GM18861 (cell line): ENCODE data around the gene TULP3.

Experiments used
- ATAC-seq: cut with Tn5 transposase; IDR thresholded peaks from one replicate; pipeline ENCODE4 v1.9.1; 2021; ENCODE audit not compliant: unreplicated experiment

TULP3 gene

DNA sequence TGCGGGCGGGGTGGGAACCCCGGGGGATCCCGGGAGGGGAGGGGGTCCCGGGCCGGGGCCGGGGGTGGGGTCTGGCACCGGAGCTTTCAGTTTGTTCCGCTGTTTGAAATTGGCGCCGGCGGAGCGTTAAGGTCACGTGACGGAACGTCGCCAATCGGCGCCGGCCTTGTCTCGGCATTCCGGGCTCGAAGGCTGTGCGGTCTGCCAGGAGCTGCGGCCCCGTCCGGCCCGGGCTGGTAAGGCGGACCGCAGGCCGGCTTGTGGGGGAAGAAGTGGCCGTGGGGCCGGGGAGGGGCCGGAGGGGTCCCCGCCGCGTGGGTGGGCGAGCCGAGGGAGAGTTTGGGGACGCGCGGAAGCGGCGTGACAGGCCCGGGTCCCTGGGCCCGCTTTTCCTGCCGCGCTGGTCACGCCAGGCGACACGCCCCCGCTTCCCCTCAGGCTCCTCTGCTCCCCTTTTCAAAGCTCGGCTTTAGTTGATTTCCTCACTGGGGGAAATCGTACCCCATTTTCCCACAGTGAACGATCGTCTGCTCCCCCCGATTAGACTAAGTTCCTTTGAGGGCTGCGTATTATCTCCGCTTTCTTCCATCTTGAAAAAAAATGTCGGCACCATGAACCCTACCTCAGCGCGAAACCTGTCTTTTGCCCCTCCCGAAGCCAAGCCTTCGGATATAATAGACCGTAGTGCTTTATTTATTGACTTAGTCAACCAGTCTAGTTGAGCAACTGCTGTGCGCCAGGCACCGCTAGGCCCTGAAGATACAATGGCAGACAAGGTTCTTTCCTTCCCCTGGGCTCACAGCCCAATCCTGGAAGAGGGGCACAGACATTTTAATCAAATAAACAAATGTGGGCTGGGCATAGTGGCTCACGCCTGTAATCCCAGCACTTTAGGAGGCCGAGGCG, 13.4 kb upstream of the TULP3 start, which contains the start of the genes FOXM1 and RHNO1:
Gene FOXM1 (minus strand): TSS at position 128 of the 906 bp plus-strand sequence. CDS start 2,696 bp downstream, outside the sequence.
Gene RHNO1 (plus strand): TSS at position 177 of the 906 bp plus-strand sequence. CDS start 8,144 bp downstream, outside the sequence.
- peak; percentile 78 for ATAC-seq

DNA sequence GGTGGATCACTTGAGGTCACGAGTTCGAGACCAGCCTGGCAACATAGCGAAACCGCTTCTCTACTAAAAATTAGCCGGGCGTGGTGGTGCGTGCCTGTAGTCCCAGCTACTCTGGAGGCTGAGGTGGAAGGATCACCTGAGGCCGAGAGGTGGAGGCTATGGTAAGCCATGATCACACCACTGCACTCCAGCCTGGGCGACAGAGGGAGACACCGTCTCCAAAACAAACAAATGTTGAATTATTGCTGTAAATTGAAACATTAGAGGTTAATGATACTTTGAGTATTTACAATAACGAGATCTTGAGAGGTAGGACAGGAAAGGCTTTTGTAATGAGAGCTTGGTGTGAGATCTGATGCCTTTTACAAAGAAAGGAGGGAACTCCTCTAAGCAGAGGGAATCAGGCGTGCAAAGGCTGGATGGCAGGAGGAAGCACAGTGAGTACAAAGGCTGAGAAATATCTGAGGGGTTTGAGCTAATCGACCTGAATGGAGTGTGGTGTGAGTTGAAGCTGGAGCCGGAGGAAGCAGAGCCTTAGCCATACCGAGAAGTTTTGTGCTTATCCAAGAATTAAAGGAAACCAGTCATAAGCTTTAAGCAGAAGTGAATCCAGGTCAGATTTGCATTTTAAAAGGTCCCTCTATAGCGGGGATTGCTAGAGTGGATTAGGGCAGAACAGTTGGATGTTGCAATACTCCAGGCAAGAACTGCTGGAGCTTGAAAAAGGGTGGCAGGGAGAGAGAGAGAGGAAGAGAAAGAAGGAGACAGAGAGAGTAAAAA, 12.5 kb upstream of the TULP3 start:
- ATAC-seq: no peak

DNA sequence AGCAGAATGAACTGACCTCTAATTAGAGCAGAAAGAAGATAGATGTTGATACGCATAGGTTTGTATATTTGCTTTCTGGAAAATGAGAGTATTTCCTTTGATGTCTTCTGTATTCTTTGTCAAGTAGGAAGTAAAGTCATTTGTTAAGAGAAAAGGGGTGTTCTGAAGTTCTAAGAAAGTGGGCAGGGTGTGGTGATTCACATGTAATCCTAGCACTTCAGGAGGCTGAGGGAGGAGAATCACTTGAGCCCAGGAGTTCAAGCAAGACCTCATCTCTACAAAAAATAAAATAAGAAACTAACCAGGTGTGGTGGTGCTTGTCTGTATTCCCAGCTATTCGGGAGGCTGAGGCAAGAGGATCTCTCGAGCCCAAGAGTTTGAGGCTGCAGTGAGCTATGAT, 10.8 kb upstream of the TULP3 start:
- ATAC-seq: no peak

- no peak for ATAC-seq
Measured at GRCh38 chr12:2884810-2885209, 5.9 kb upstream of the TULP3 start.

GRCh38 chr12:2886768-2887450, 3.8 kb upstream of the TULP3 start:
- ATAC-seq: no peak

- no peak for ATAC-seq
Measured at GRCh38 chr12:2890001-2890387, 697 bp upstream of the TULP3 start.

- no peak for ATAC-seq
Measured at GRCh38 chr12:2891240-2892053, 756 bp downstream of the TULP3 start.

- ATAC-seq: no peak
Measured at GRCh38 chr12:2892246-2892645, 1.6 kb downstream of the TULP3 start.

DNA sequence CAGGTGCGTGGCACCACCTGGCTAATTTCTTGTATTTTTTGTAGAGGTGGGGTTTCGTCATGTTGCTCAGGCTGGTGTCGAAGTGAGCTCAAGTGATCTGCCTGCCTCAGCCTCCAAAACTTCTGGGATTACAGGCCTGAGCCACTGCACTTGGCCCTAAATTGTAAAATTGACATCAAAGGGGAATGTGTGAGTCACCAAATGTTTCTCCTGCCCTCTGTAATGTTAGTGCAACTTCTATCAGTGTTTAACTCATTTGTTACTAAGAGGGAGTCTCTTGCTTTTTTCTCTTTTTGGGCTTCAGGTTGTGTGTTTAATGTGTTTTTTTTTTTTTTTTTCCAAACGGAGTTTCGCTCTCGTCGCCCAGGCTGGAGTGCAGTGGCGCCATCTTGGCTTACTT, 2.3 kb downstream of the TULP3 start:
- no peak for ATAC-seq

GRCh38 chr12:2895051-2895451, 4.4 kb downstream of the TULP3 start:
- ATAC-seq: no peak

DNA sequence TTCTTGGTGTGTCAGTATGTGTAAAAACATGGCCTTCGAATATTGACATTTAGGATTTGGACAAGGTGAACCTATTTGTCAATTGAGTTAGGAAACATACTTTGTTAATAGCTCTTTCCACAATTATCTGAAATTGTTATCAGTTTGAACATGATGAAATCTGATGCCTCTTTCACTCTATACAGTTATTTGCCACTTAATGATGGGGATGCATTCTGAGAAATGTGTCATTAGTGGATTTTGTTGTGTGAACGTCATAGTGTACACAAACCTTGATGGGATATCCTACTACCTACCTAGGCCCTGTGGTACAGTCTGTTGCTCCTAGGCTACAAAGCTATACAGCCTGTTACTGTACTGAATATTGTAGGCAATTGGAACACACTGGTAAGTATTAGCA, 4.8 kb downstream of the TULP3 start:
- no peak for ATAC-seq

DNA sequence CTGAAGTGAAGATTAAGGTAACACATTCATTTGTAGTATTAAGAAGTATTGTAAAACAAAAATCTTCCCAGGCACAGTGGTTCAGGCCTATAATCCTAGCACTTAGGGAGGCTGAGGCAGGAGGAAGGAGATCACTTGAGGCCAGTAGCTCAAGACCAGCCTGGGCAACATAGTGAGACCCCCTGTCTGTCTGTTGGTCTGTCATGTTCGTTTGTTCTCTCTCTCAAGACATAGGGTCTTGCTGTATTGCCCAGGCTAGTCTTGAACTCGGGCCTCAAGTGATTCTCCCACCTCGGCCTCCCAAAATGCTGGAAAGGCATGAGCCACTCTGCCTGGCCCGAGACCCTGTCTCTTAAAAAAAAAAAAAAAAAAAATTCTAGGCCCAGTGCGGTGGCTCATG, 6.7 kb downstream of the TULP3 start:
- ATAC-seq: no peak

GRCh38 chr12:2900642-2901041, 10.0 kb downstream of the TULP3 start:
- ATAC-seq: no peak

- ATAC-seq: no peak
Measured at GRCh38 chr12:2902272-2902880, 11.7 kb downstream of the TULP3 start.

- ATAC-seq: no peak
Measured at GRCh38 chr12:2904260-2904659, 13.6 kb downstream of the TULP3 start.

DNA sequence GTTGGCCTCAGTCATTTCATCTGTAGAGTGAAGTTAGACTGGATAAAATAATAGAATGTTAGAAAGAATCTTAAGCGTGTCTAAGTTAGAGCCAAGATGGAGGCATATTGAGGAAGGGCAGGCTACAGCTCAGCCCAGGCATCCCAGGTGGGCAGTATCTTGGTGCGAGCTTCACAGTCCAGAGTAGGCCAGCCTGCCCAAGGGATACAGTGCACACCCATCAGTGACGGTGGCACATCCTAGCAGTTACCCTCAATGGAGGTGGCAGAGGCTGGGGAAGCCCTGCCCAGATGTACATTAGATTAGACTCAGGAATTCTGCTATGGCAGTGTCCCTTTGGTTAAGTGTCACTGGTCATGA, 21.5 kb downstream of the TULP3 start:
- no peak for ATAC-seq

DNA sequence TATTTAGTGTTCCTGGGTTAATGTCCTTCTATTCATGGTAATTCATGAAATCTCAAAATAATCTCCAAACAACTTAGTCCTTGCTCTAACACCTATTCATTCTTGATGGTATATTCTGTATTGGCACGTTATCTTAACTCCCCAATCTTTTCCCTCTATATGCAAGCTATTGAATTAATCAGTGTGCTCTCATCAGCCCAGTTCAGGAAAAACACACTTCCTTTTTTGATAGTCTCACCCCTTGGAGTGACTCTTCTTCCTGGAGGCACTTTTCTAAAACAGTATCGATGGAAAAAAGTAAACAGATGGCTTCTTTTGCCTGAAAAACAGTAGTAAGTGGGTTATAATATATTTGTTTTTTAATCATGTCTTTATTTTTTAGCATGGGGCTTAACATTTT, 28.6 kb downstream of the TULP3 start:
- no peak for ATAC-seq

DNA sequence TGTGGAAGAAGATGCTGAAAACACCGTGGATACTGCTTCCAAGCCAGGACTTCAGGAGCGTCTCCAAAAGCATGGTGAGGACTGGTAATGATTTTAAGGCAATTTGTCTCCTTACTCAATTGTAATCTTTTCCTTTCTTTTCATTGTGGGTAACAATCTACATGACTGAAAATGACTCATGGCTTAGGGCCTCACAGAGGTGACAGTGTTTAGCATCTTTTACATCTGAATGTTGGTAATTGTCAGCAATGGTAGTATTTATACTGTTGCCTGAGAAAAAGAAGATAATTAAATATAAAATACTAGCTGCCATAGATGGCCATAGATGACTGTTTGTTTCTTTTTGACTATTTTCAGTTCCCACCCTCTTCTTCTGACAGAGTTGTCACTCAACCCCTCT, 31.6 kb downstream of the TULP3 start:
- no peak for ATAC-seq

DNA sequence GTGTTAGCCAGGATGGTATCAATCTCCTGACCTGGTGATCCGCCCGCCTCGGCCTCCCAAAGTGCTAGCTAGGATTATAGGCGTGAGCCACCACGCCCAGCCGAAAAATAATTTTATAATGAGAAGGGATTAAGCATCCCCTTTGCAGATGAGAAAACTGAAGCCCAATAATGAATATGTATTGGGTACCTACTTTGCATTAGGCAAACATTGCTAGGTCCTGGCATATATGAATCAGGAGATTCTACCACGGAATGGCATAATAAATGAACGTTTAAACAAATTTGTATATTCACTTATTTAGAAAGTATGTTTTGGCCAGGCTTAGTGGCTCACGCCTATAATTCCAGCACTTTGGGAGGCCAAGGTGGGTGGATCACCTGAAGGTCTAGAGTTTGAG, 32.4 kb downstream of the TULP3 start:
- no peak for ATAC-seq

- ATAC-seq: no peak
Measured at GRCh38 chr12:2924019-2924418, 33.3 kb downstream of the TULP3 start.
